Heart right ventricle (tissue), 16 donors: Measurements from ENCODE around the gene TMEM234. TPM values are rescaled to one million over a fixed set of nuclear protein-coding genes. Genes with fewer than 3 reads are reported as not detected.

Experiments
- ATAC-seq, 8 donors: fragments of 200-7000 bp; cut with Tn5 transposase; one replicate each; pipeline ENCODE4 v1.9.1; 2020; ENCODE audit warnings: mild to moderate bottlenecking in 8 of 8, moderate library complexity in 8 of 8, moderate number of reproducible peaks in 1 of 8
- DNase-seq, 2 donors: peaks; one replicate each; pipeline ENCODE4 v3.0.0-alpha.2; 2020
- H3K27ac ChIP-seq, 10 donors: fragments of 200-600 bp; sonication (generic) in 2 of 10; one replicate each; pipeline versions ENCODE4 v1.5.0 to v1.8.0; 2020 to 2022; ENCODE audit warnings: mild to moderate bottlenecking in 3 of 10
- H3K27me3 ChIP-seq, 7 donors: fragments of 200-600 bp; one replicate each; pipeline ENCODE4 v1.8.0; 2021 to 2022; ENCODE audit warnings: mild to moderate bottlenecking in 2 of 7
- H3K36me3 ChIP-seq, 9 donors: fragments of 200-600 bp; sonication (generic) in 1 of 9; one replicate each; pipeline versions ENCODE4 v1.5.0 to v1.8.0; 2020 to 2022; ENCODE audit warnings: mild to moderate bottlenecking in 2 of 9
- H3K4me1 ChIP-seq, 9 donors: fragments of 200-600 bp; sonication (generic) in 1 of 9; one replicate each; pipeline versions ENCODE4 v1.5.0 to v1.8.0; 2020 to 2022; ENCODE audit warnings: mild to moderate bottlenecking in 4 of 9
- H3K4me3 ChIP-seq, 10 donors: fragments of 200-600 bp; sonication (generic) in 2 of 10; one replicate each; pipeline versions ENCODE4 v1.5.0 to v1.8.0; 2020 to 2022; ENCODE audit warnings: mild to moderate bottlenecking in 7 of 10, moderate library complexity in 2 of 10
- H3K9me3 ChIP-seq, 11 donors: fragments of 200-600 bp in 10 of 11; sonication (generic) in 2 of 11; one replicate each; pipeline versions ENCODE4 v1.5.0 to v1.8.0; 2013 to 2022; ENCODE audit warnings: mild to moderate bottlenecking in 2 of 11, control low read depth in 1 of 11, moderate library complexity in 1 of 11
- CTCF ChIP-seq, 9 donors: fragments of 200-600 bp; sonication (generic) in 2 of 9; IDR thresholded peaks; one replicate each; pipeline versions ENCODE4 v1.5.0 to v1.8.0; 2021 to 2022; ENCODE audit warnings: antibody characterized with exemption in 9 of 9, mild to moderate bottlenecking in 5 of 9, moderate library complexity in 1 of 9
- WGBS, 2 donors: extraction: QIAGEN DNeasy Blood & Tissue Kit; methylation state at CpG; one replicate each; pipeline ENCODE4 v1.1.7; 2013; ENCODE audit warnings: inconsistent platforms in 1 of 2; 5-methylcytosine and 5-hydroxymethylcytosine counted together
- intact Hi-C, 10 donors: fragments of 100-400 bp; cut with DNase I; formaldehyde crosslinking; loops; one replicate each; pipeline versions ENCODE4 v1.11.1 to v1.14.2; 2022
- polyA plus RNA-seq, 2 donors: library from polyadenylated mRNA; stranded (reverse); fragments of 200-250 nt; gene quantifications; one replicate each; pipeline ENCODE4 v1.2.3, GENCODE V29; 2013
- total RNA-seq, 10 donors: library from RNA; stranded (reverse); fragmentation: NEBNext Ultra II Directional in 3 of 10; extraction: Animal tissue kit (Norgen Biotek cat#: 25700) in 3 of 10; gene quantifications; one replicate each; pipeline versions ENCODE4 v1.2.1 to v1.2.4, GENCODE V29; 2021 to 2023
- donor health status: Arrhythmogenic right ventricular cardiomyopathy.
- donor health status: ischemic (EF 13 %, LVEDD 7.1; RV severe dilation, severe dysfunction).
- donor health status: healthy with polysubstance abuse.
- donor health status: DM: no; HTN: yes; CAD: no.
- donor health status: DM: no; HTN: no; CAD: no.
- donor health status: ischemic (EF 25% LVEDD 6.9; RV normal size, moderate dysfunction).
- donor health status: ischemic (EF 25% LVEDD 5.7; RV mildly dilated, moderate dysfunction).
- donor health status: healthy.
- donor health status: DM: yes; HTN: yes; CAD: no.
- donor health status: Ischemic cardiomyopathy.
- donor health status: ischemic (EF 35%, LVEDD 5.7; RV mildly dilated, moderate dysfunction).
- donor health status: nonischemic (EF 11% LVEDD 7.7; RV severe dilation, severe dysfunction).
- donor health status: DM: yes; HTN: yes; CAD: no.
- donor health status: PGD.
- donor health status: ischemic (EF 29% LVEDD 5.4; RV normal size, mild dysfunction).
- donor health status: nonischemic (EF 23%, LVEDD 6.1; RV moderate dilation, normal function).

TMEM234 gene
- total and polyA plus RNA-seq, 12 donors: 8.1 to 19.6 (median 11.3) TPM

- H3K9me3 ChIP-seq: no peaks in the 10 kb centered on the region
- WGBS, 2 donors: 80 to 84% methylated on average over 3 of the region's 3 CpGs
- H3K36me3 ChIP-seq: peaks cover 0 to 57% (median 36%) of the 10 kb centered on the region in 9 donors
- no peak overlapping the region for H3K4me3 ChIP-seq
- no peaks in the 10 kb centered on the region for H3K27me3 ChIP-seq
- no peak for TF ChIP-seq CTCF (IDR thresholded peaks at IDR 0.05)
- intact Hi-C loops: no loop called here
- peak overlapping the region in 4 of 10 donors; percentile 81 to 88 (median 86) for H3K27ac ChIP-seq
- ATAC-seq: no peak
- peaks cover 12 to 54% (median 38%) of the 10 kb centered on the region in 9 donors for H3K4me1 ChIP-seq
- no peak for DNase-seq
Observed at GRCh38 chr1:32198237-32199042, 23.7 kb downstream of the TMEM234 start.

GRCh38 chr1:32197837-32198236 lies 24.3 kb downstream of the TMEM234 start:
- Histone ChIP-seq H3K9me3 (no peaks in the 10 kb centered on the region), H3K4me1 (peaks cover 12 to 54% (median 38%) of the 10 kb centered on the region in 9 donors), H3K36me3 (peaks cover 0 to 63% (median 42%) of the 10 kb centered on the region in 9 donors), H3K4me3 (no peak overlapping the region), H3K27me3 (no peaks in the 10 kb centered on the region), H3K27ac (peak overlapping the region in 3 of 10 donors; percentile 1 to 86 (median 9))
- DNase-seq (no peak), ATAC-seq (no peak)
- no peak for TF ChIP-seq CTCF (IDR thresholded peaks at IDR 0.05)
- intact Hi-C loops: no loop called here
- WGBS, 2 donors: 72 to 75% methylated on average over 6 of the region's 6 CpGs

DNA sequence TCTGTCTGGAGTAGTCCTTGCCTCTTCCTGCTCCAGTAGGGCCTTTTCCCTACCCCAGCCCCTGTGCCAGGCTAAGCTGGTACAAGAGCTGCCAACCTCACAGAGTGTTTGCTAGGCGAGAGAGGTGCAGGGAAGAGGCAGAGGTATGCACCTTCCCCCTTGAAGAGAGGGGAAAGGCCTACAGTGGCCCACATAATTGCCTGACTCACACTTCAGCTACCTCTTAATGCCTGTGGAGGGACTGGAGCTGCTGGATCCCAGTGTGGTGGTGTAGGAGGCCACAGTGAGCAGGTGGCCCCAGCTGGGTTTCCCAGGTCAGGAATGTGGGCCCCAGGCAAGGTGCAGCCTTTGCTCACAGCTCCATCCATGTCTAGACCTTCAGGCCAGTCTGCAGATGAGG lies 25.1 kb downstream of the TMEM234 start:
- DNase-seq (no peak), ATAC-seq (no peak)
- Histone ChIP-seq H3K27ac (peak overlapping the region in 4 of 10 donors; percentile 5 to 86 (median 28)), H3K9me3 (no peaks in the 10 kb centered on the region), H3K27me3 (no peaks in the 10 kb centered on the region), H3K4me3 (no peak overlapping the region), H3K36me3 (peaks cover 0 to 70% (median 48%) of the 10 kb centered on the region in 9 donors), H3K4me1 (peaks cover 12 to 52% (median 36%) of the 10 kb centered on the region in 9 donors)
- no peak for TF ChIP-seq CTCF (IDR thresholded peaks at IDR 0.05)
- WGBS, 2 donors: 75 to 92% methylated on average over 1 of the region's 1 CpG
- intact Hi-C loops: no loop called here

DNA sequence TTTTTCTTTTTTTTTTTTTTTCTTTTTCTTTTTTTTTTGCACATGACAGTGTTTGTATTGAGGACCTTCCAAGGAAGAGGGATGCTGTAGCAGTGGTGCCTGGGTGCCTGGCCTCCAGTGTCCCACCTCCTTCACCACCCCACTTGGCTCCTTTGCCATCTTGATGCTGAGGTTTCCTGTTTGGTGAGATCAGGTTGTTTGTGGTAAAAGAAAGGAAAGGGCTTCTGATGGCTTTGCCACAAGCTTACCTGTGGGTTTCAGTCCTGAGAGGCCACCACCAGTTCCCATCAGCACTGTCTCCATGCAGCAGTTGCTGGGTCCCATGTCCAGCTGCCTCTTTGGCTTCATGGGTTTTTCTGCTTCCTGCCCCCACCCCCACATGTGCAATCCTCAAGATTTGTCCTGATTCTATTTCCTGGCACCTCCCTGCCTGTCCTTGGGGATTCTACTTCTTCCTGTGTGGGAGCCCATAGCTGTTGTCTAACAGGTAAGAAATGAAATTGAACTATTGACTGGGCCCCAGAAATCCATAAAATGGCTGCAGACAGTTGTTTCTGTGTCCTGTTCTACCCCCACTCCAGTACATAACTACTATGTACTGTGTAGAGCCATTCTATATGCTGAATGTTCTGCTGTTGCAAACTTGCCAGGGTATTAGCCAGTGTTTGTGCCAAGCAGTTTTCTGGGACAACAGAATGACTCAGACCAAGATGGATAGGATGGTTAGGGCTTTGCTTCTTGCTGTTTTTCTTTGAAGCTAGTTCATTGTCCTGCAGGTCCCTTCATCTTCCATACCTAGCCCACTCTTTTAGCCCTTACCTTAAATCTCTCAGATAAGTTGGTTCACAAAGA lies 26.0 kb downstream of the TMEM234 start:
- H3K27ac ChIP-seq: peak overlapping the region in 3 of 10 donors; percentile 26 to 86 (median 30)
- TF ChIP-seq CTCF (IDR thresholded peaks at IDR 0.05): no peak
- no peaks in the 10 kb centered on the region for H3K9me3 ChIP-seq
- H3K4me3 ChIP-seq: no peak overlapping the region
- intact Hi-C loops: no loop called here
- DNase-seq (no peak), ATAC-seq (no peak)
- H3K27me3 ChIP-seq: no peaks in the 10 kb centered on the region
- H3K36me3 ChIP-seq: peaks cover 0 to 79% (median 57%) of the 10 kb centered on the region in 9 donors
- H3K4me1 ChIP-seq: peaks cover 10 to 43% (median 28%) of the 10 kb centered on the region in 9 donors
